ENCODE data around the gene UVRAG. TPM values are rescaled to one million over a fixed set of nuclear protein-coding genes. Genes with fewer than 3 reads are reported as not detected.

UVRAG gene
- total and polyA plus RNA-seq, 12 donors: 5.0 to 18.3 (median 13.4) TPM

- TF ChIP-seq, protein P1, sequence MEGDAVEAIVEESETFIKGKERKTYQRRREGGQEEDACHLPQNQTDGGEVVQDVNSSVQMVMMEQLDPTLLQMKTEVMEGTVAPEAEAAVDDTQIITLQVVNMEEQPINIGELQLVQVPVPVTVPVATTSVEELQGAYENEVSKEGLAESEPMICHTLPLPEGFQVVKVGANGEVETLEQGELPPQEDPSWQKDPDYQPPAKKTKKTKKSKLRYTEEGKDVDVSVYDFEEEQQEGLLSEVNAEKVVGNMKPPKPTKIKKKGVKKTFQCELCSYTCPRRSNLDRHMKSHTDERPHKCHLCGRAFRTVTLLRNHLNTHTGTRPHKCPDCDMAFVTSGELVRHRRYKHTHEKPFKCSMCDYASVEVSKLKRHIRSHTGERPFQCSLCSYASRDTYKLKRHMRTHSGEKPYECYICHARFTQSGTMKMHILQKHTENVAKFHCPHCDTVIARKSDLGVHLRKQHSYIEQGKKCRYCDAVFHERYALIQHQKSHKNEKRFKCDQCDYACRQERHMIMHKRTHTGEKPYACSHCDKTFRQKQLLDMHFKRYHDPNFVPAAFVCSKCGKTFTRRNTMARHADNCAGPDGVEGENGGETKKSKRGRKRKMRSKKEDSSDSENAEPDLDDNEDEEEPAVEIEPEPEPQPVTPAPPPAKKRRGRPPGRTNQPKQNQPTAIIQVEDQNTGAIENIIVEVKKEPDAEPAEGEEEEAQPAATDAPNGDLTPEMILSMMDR (IDR thresholded peaks at IDR 0.05): no peak
- H3K27me3 ChIP-seq: no peaks in the 10 kb centered on the region
- intact Hi-C loops (cut with DNase I): no loop called here
- peaks cover 0 to 15% (median 8%) of the 10 kb centered on the region in 9 donors for H3K4me1 ChIP-seq
- no peak for DNase-seq
- ATAC-seq: no peak
- no peak overlapping the region for H3K4me3 ChIP-seq
- no peaks in the 10 kb centered on the region for H3K9me3 ChIP-seq
- 94 to 97% methylated on average over 1 of the region's 1 CpG for WGBS, 2 donors
- peaks cover 0 to 21% (median 0%) of the 10 kb centered on the region in 9 donors for H3K36me3 ChIP-seq
- no peak overlapping the region for H3K27ac ChIP-seq
These were observed 101.9 kb downstream of the UVRAG start for GRCh38 chr11:75916882-75917281.

GRCh38 chr11:75918331-75918730 is 103.3 kb downstream of the UVRAG start:
- Histone ChIP-seq H3K9me3 (no peaks in the 10 kb centered on the region), H3K36me3 (peaks cover 0 to 8% (median 0%) of the 10 kb centered on the region in 9 donors), H3K4me3 (no peak overlapping the region), H3K4me1 (peaks cover 0 to 15% (median 8%) of the 10 kb centered on the region in 9 donors), H3K27me3 (no peaks in the 10 kb centered on the region), H3K27ac (no peak overlapping the region)
- ATAC-seq (no peak), DNase-seq (no peak)
- TF ChIP-seq, protein P1 (IDR thresholded peaks at IDR 0.05): no peak
- WGBS, 2 donors: 96 to 99% methylated on average over 7 of the region's 7 CpGs
- intact Hi-C loops (cut with DNase I): no loop called here

- Histone ChIP-seq H3K4me1 (peaks cover 0 to 18% (median 9%) of the 10 kb centered on the region in 9 donors), H3K4me3 (no peak overlapping the region), H3K27me3 (no peaks in the 10 kb centered on the region), H3K27ac (peak overlapping the region in 2 of 10 donors; percentile 35 to 52), H3K9me3 (no peaks in the 10 kb centered on the region), H3K36me3 (no peaks in the 10 kb centered on the region)
- DNase-seq: no peak
- intact Hi-C loops (cut with DNase I): no loop called here
- 46 to 53% methylated on average over 2 of the region's 2 CpGs for WGBS, 2 donors
- peak in 5 of 8 donors; percentile 50 to 63 (median 54) for ATAC-seq
- TF ChIP-seq, protein P1 (IDR thresholded peaks at IDR 0.05): no peak
These were observed 104.5 kb downstream of the UVRAG start for GRCh38 chr11:75919525-75919924.

DNA sequence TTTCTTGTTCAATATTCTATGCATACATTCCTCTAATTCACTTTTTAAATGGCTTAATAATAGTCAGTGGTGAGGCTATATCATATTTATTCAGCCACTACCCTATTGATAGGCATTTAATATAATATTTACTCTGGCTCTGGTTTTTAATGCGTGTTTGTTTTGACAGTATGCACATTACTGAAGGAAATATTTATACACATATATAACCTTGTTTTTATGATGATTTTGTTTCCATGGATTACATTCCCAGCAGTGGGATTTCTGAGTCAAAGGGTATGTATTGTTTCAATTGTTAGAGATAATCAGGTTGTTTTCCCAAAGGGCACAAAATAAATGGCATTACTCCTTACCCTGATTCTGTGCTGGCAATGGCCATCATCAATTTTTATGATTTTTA is 105.8 kb downstream of the UVRAG start:
- intact Hi-C loops (cut with DNase I): loop anchor here in 1 of 10 donors (2.0 kb wide), 1 partner anchor 22 kb away; no protein-coding TSS in a partner anchor
- ATAC-seq (no peak), DNase-seq (no peak)
- Histone ChIP-seq H3K36me3 (no peaks in the 10 kb centered on the region), H3K4me3 (no peak overlapping the region), H3K9me3 (no peaks in the 10 kb centered on the region), H3K27me3 (no peaks in the 10 kb centered on the region), H3K27ac (no peak overlapping the region), H3K4me1 (peaks cover 3 to 31% (median 23%) of the 10 kb centered on the region in 9 donors)
- WGBS, 2 donors: 73 to 82% methylated on average over 1 of the region's 1 CpG
- TF ChIP-seq, protein P1 (IDR thresholded peaks at IDR 0.05): no peak
